IPS-11a (cell line): Measurements from ENCODE around the gene TMEM178A.

Experiments
- H3K4me3 ChIP-seq: one replicate; pipeline ENCODE4 v1.5.1; 2013; ENCODE audit warnings: low read depth, low read length, control low read depth

TMEM178A gene

GRCh38 chr2:39673018-39673417, 7.3 kb downstream of the TMEM178A start:
- H3K4me3 ChIP-seq = no peak overlapping the region

GRCh38 chr2:39676342-39676741, 10.6 kb downstream of the TMEM178A start:
- no peak overlapping the region for H3K4me3 ChIP-seq

- no peak overlapping the region for H3K4me3 ChIP-seq
Observed at GRCh38 chr2:39678170-39678569, 12.5 kb downstream of the TMEM178A start.

- no peak overlapping the region for H3K4me3 ChIP-seq
Observed at GRCh38 chr2:39679805-39680204, 14.1 kb downstream of the TMEM178A start.

- no peak overlapping the region for H3K4me3 ChIP-seq
Observed at GRCh38 chr2:39682066-39682692, 16.5 kb downstream of the TMEM178A start.

- no peak overlapping the region for H3K4me3 ChIP-seq
Observed at GRCh38 chr2:39683022-39683699, 17.4 kb downstream of the TMEM178A start.

- H3K4me3 ChIP-seq = no peak overlapping the region
Observed at GRCh38 chr2:39684464-39684863, 18.7 kb downstream of the TMEM178A start.

GRCh38 chr2:39685126-39685525, 19.4 kb downstream of the TMEM178A start:
- no peak overlapping the region for H3K4me3 ChIP-seq

GRCh38 chr2:39686456-39686855, 20.7 kb downstream of the TMEM178A start:
- H3K4me3 ChIP-seq = no peak overlapping the region

GRCh38 chr2:39688181-39688580, 22.5 kb downstream of the TMEM178A start:
- no peak overlapping the region for H3K4me3 ChIP-seq

- no peak overlapping the region for H3K4me3 ChIP-seq
Observed at GRCh38 chr2:39689272-39689841, 23.6 kb downstream of the TMEM178A start.

- H3K4me3 ChIP-seq = no peak overlapping the region
Observed at GRCh38 chr2:39689876-39690275, 24.2 kb downstream of the TMEM178A start.

GRCh38 chr2:39693245-39693644, 27.5 kb downstream of the TMEM178A start:
- H3K4me3 ChIP-seq = no peak overlapping the region

GRCh38 chr2:39696101-39696553, 30.4 kb downstream of the TMEM178A start:
- H3K4me3 ChIP-seq = no peak overlapping the region

GRCh38 chr2:39696838-39697237, 31.1 kb downstream of the TMEM178A start:
- no peak overlapping the region for H3K4me3 ChIP-seq

GRCh38 chr2:39697454-39697853, 31.7 kb downstream of the TMEM178A start:
- H3K4me3 ChIP-seq = no peak overlapping the region

GRCh38 chr2:39701137-39701536, 35.4 kb downstream of the TMEM178A start:
- no peak overlapping the region for H3K4me3 ChIP-seq

- no peak overlapping the region for H3K4me3 ChIP-seq
Observed at GRCh38 chr2:39703181-39703872, 37.6 kb downstream of the TMEM178A start.

GRCh38 chr2:39704540-39704939, 38.8 kb downstream of the TMEM178A start:
- H3K4me3 ChIP-seq = no peak overlapping the region

- H3K4me3 ChIP-seq = no peak overlapping the region
Observed at GRCh38 chr2:39705638-39706037, 39.9 kb downstream of the TMEM178A start.

- H3K4me3 ChIP-seq = no peak overlapping the region
Observed at GRCh38 chr2:39706312-39706711, 40.6 kb downstream of the TMEM178A start.

GRCh38 chr2:39706945-39707344, 41.2 kb downstream of the TMEM178A start:
- H3K4me3 ChIP-seq = no peak overlapping the region
